Gastroesophageal sphincter (tissue), 3 donors: ENCODE data around the gene S100B.

Source experiments
- POLR2AphosphoS5 ChIP-seq: sonication (generic); formaldehyde crosslinking; IDR thresholded peaks from one replicate; pipeline ENCODE4 v1.6.1; 2017; ENCODE audit warnings: antibody characterized with exemption
- TF ChIP-seq, protein P1 (sequence below), 4 experiments: fragments of 200-600 bp in 2 of 4; fragments of 450-650 bp in 2 of 4; sonication (generic) in 1 of 4; IDR thresholded peaks; one replicate each; pipeline ENCODE4 v1.5.1; 2017 to 2019; ENCODE audit warnings: antibody characterized with exemption in 4 of 4, mild to moderate bottlenecking in 2 of 4, moderate library complexity in 2 of 4

DNA sequence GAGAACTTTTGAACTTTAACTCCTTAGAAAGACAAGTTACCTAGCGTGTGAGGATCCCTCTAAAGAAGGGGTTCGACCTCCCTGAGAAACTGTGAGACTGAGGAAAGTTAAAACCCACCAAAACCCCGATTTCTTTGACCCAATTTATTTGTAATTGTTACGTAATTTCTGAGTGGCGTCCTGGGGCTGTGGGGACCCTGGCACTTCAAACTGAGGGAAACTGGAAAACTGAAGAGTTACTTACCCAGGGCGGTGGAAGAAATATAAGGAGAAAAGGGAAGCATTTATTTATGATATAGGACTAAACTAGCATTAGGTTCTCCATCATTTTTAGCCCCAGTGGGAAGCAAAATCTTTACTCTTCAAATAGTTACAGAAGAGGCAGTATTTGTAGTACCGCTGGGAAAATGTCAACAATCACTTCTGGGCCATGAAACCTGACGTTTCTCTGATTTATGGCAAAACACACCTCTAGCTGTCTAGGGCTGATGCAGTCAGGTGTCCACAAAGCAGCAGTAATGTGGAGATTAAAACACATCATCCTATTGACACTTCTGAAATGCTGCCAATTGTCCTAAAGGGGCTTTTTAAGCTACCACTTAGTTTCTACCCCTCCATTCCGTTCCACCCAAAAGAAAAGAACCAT lies 430 bp downstream of the S100B start:
- TF ChIP-seq, protein P1, sequence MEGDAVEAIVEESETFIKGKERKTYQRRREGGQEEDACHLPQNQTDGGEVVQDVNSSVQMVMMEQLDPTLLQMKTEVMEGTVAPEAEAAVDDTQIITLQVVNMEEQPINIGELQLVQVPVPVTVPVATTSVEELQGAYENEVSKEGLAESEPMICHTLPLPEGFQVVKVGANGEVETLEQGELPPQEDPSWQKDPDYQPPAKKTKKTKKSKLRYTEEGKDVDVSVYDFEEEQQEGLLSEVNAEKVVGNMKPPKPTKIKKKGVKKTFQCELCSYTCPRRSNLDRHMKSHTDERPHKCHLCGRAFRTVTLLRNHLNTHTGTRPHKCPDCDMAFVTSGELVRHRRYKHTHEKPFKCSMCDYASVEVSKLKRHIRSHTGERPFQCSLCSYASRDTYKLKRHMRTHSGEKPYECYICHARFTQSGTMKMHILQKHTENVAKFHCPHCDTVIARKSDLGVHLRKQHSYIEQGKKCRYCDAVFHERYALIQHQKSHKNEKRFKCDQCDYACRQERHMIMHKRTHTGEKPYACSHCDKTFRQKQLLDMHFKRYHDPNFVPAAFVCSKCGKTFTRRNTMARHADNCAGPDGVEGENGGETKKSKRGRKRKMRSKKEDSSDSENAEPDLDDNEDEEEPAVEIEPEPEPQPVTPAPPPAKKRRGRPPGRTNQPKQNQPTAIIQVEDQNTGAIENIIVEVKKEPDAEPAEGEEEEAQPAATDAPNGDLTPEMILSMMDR (IDR thresholded peaks at IDR 0.05), result no peak
- TF ChIP-seq POLR2AphosphoS5, result no peak
